ENCODE measurements around the gene GTF2F1.
"Not testable (repeated sequence)": the region's sequence is repeated elsewhere in the genome, so short reads cannot be mapped to it uniquely, and the experiment has no call there.

The GTF2F1 gene

DNA sequence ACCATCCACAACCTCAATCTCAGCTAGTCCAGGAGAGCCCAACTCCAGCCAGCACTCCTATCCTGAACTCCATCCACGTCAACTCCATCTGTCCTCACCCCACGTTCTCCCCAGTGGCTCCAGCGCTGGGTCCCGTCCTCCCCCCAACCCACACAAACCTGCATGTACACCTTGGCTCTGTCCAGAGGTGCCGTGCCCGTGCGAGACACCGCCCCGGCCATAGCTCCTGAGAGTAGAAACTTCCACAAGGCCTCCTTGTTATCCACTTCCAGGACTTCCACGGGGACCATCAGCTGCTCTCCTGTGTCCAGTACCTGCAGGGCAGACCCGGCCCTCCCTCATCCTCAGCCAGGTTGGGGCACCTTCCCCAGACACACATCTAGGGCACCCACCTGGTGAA is 38.9 kb upstream of the GTF2F1 start:
- no peak for TF ChIP-seq CTCF (IDR thresholded peaks at IDR 0.05; ENCODE audit: low read depth, low read length, missing control alignments)
- no peak for DNase-seq (ENCODE audit: low read depth)
- in situ Hi-C loops (cut with HindIII; ENCODE audit: low sequenced_read_pairs) = no loop called here
- H3K4me3 ChIP-seq (ENCODE audit: low read depth, low read length) = no peak overlapping the region

DNA sequence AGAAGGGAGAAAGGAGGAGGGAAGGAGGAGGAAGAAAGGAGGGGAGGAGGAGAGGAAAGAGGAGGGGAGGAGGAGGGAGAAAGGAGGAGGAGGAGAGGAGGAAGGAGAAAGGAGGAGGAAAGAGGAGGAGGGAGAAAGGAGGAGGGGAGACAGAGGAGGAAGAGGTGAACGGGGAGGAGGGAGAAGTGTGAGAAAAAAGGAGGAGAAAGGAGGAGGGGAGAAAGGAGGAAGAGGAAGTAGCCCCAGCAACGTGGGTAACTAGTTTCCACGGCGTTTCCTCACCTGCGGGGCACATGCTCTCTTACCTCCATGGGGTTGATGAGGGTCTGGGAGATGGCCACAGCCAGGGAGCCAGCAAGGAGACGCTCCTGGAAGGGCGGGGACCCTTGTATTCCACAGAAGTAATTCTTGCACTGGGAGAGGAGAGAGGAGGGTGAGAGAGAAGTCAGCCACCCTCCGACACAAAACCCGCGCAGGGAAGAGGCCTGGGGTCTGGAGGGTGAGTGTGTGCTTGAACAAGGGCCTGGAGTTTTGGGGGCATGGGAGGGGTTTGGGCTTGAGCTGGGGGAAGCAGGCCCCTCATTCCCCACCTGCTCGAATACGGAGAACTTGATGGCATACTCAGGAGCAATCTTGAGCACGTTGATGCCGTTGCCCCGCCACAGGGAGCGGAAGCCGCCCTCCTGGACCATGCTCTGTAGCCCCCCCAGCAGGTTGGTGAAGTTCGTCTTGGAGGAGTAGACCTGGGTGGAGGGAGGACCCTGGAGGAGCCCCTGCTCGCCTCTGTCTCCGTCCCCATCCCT is 36.7 kb upstream of the GTF2F1 start:
- H3K4me3 ChIP-seq (ENCODE audit: low read depth, low read length) = no peak overlapping the region
- no peak for TF ChIP-seq CTCF (IDR thresholded peaks at IDR 0.05; ENCODE audit: low read depth, low read length, missing control alignments)
- in situ Hi-C loops (cut with HindIII; ENCODE audit: low sequenced_read_pairs) = no loop called here
- no peak for DNase-seq (ENCODE audit: low read depth)

GRCh38 chr19:6428692-6429418 is 35.9 kb upstream of the GTF2F1 start:
- in situ Hi-C loops (cut with HindIII; ENCODE audit: low sequenced_read_pairs); H3K4me3 ChIP-seq (ENCODE audit: low read depth, low read length); DNase-seq (ENCODE audit: low read depth): not testable (repeated sequence)

DNA sequence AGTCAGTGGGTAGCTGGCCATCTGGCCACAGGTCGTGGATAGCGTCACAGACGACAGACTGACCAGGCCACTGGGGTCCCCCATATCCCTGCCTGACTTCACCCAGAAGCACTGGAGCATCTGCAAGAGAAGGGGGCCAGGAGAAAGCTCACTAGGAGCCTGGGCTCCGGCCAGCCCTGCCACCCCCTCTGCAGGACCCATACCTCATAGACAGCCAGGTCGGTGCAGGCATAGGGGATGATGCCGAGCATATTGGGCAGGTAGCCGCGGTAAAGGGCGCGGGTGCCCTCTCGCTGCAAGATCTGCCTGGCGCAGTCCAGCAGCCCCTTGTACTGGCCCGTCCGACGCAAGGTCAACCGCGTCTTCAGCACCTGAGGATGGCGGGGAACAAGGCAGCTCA is 34.2 kb upstream of the GTF2F1 start:
- DNase-seq (ENCODE audit: low read depth) = no peak
- no peak overlapping the region for H3K4me3 ChIP-seq (ENCODE audit: low read depth, low read length)
- no peak for TF ChIP-seq CTCF (IDR thresholded peaks at IDR 0.05; ENCODE audit: low read depth, low read length, missing control alignments)
- in situ Hi-C loops (cut with HindIII; ENCODE audit: low sequenced_read_pairs) = no loop called here

- DNase-seq (ENCODE audit: low read depth) = no peak
- H3K4me3 ChIP-seq (ENCODE audit: low read depth, low read length) = no peak overlapping the region
- in situ Hi-C loops (cut with HindIII; ENCODE audit: low sequenced_read_pairs) = no loop called here
These were observed 33.0 kb upstream of the GTF2F1 start for GRCh38 chr19:6425732-6426620.

More at GRCh38 chr19:6425732-6426620, 33.0 kb upstream of the GTF2F1 start:
- no peak for TF ChIP-seq CTCF (IDR thresholded peaks at IDR 0.05; ENCODE audit: low read depth, low read length, missing control alignments)
